SKM-1 treated with dmso at 0.1 percent for 144 hours (cell line): ENCODE data around the gene ALLC.

Experiments
- DNase-seq: peaks from one replicate; lab custom pipeline; 2025; ENCODE audit not compliant: unreplicated experiment; lab: John Stamatoyannopoulos, UW

ALLC gene

DNA sequence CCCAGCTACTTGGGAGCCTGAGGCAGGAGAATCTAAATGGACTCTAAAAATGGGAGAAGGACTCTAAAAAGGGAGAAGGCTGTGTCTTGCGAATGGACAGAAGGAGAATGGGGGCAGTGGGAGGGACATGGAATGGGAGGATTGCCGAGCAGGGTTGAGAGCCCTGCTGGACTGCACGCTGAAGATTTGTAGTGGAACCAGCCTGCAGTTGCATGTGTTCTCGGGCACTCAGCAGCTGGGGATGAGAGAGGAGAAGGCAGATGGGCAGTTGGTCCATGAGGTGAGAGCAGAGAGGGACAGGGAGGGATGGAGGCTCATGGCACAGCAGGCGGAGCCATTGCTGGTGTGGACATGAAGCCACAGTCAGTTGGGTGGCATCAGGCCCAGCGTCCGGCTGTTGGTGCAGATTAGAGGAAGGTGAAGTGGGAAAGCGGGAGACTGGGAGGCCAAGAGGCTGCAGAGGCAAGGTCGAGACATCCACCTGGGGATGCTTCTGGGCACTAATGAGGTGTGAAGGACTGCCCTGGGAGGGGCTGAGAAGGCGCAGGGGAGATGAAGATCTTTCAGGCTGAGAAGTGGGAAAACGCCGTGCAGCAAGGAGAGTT, 86.1 kb downstream of the ALLC start:
- DNase-seq, result no peak

GRCh38 chr2:3745920-3746319, 87.9 kb downstream of the ALLC start:
- DNase-seq, result no peak

DNA sequence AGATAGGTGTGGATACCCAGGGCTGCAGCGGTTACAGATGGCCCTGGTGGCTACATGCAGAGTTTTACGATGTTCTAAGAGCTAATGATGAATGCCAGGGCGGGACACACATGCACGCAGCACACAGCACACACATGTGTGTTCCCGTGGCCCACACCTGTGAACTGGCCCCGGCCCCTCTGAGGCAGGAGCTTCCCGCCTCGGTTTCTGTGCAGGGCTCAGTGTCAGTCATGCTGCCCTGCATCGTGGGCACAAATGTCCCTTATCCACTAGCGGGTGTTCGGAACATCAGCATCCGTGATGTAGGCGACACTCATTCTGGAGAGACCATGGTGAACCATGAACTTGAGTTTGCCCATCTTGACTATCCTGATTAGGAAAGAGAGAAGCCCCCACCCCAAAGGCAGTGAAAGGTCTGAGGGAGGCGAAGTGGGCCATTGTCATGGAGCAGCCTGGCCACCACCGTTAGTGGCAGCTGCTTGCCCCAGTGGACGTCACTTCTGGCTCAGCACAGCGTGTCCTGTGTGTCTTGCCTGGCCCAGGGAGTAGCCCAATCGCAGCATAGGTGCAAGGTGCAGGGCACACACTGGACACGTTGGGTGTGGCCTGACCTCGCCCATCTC, 89.1 kb downstream of the ALLC start:
- DNase-seq, result no peak

DNA sequence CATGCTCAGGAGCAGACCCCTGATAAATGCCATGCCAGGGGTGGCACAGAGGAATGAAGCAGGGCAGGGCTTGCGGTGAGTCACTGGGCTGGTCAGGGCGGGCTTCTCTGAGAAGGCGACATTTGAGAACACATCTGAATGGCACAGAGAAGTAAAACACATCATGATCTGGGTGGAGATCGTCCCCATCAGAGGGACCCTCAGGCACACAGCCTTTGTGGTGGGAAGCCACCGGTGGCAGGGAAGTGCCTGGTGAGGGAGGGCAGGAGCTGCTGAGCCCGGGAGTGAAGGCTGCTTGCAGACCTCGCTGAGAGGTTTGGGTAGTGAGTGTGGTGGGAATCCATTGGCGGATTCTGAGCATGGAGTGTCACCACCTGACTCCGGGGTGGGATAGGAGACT, 89.8 kb downstream of the ALLC start:
- DNase-seq, result no peak

- DNase-seq, result no peak
Observed at GRCh38 chr2:3749201-3749600, 91.2 kb downstream of the ALLC start.

DNA sequence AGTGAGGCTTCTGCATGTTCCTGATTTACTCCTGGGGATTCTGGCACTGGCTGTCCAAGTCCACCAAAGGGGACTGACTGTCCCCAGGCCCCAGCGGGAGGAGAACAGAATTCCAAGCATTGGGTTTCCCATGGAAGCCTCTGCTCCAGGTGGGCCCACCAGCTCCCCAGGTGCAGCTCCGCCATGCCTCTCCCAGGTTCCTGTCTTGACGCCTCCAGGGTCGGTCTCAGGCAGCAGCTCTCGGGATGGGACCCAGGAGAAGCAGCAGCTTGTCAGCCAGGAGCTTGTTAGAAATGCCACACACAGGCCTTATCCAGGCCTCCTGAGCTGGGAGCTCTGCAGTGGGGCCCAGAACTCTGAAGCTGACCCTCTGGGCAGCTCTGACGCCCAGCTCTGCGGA, 93.3 kb downstream of the ALLC start:
- no peak for DNase-seq

DNA sequence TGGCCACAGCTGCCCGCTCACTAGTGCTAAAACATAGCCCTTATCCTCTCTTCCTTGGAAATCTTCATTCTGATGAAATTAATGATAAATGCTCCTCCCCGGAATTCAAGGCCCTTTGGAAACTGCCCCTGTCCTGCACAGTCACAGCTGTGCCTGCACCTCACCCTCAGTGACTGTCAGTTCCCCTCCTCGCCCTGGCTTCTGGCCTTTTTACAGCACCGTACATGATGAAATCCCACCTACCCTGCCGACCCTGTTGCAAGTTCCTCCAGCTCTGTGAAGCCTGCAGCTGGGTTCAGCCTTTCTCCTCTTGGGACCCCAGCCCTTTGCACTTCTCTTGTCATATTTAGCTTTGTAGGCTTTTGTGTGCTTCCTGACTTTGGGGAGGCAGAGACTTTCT, 93.8 kb downstream of the ALLC start:
- no peak for DNase-seq
